Hepatic stellate cell (primary cell): Measurements from ENCODE around the gene CPPED1.

Experiments
- DNase-seq: peaks from one replicate; pipeline ENCODE4 v3.0.0; 2011; ENCODE audit warnings: low spot score

Gene CPPED1

GRCh38 chr16:12646098-12646489 lies 157.6 kb downstream of the CPPED1 start:
- DNase-seq = no peak

- DNase-seq = no peak
Measured at GRCh38 chr16:12643034-12643455, 160.6 kb downstream of the CPPED1 start.

DNA sequence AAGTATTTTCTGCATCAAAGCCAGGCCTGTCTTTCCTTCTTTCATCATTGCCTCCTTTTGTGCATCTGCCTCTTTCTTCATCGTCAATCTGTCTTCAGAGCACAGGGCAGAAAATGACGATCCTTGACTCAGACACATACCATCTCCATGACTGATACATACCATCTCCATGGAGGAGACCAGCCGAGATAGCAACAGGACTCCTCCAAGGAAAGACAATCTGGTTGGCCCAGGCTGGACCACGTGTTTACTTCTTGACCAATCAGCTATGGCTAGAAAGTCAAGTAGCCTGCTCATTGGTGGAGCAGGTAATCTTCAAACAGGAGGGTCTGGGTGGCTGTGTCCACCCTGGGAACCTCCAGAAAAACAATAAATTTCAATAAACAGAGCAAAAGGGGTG lies 164.6 kb downstream of the CPPED1 start:
- DNase-seq = peak; percentile 8

DNA sequence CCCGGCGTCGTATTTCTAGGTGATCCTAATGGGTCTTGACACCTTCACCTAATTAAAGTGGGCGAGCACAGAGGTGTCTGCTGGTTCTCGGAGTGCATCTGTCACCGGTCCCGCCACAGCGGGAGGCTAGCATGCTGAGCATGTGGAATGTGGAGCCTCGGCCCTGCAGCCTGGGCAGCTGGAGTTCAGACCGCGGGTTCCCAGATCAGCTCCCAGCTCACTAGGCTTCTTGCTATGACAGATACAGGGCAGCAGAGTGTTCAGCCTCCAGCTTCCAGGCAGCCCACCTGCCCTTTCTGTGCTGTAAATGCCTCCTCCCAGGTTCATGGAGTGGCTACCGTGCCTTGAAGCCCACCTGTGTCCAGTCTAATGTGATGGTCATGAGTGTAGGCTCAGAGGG lies 166.7 kb downstream of the CPPED1 start:
- DNase-seq = no peak

GRCh38 chr16:12629271-12629670 lies 174.4 kb downstream of the CPPED1 start:
- DNase-seq = no peak

- DNase-seq = no peak
Measured at GRCh38 chr16:12628536-12628935, 175.2 kb downstream of the CPPED1 start.

DNA sequence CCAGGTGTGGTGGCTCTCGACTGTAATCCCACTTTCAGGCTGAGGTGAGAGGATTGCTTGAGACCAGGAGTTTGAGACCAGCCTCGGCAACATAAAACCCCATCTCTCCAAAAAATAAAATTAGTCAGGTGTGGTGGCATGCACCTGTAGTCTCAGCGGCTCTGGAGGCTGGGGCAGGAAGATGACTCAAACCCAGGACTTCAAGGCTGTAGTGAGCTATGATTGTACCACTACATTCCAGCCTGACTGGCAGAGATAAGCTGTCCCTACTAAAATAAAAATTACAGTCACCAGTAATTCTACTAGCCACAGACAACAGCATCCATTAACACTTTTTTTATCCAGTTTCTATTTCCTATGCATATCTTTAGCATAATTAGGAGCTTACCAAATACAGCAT lies 176.3 kb downstream of the CPPED1 start:
- no peak for DNase-seq

DNA sequence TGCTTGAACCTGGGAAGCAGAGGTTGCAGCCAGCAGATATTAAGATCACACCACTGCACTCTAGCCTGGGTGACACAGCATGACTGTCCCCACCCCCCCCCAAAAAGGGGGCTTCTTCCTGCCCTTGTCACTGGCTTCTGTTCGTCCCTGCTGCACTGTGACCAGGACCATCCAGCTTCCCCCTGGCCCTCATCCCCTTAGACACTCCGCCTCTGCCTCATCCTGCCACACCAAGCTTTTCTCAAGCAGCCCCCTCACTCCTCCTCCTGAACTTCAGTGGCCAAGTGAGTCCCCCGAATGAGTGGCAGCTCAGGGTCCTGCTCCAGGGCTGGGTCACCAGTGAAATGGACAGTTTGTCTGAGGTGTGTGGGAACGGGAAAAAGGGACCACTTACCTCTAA lies 177.3 kb downstream of the CPPED1 start:
- DNase-seq = no peak

DNA sequence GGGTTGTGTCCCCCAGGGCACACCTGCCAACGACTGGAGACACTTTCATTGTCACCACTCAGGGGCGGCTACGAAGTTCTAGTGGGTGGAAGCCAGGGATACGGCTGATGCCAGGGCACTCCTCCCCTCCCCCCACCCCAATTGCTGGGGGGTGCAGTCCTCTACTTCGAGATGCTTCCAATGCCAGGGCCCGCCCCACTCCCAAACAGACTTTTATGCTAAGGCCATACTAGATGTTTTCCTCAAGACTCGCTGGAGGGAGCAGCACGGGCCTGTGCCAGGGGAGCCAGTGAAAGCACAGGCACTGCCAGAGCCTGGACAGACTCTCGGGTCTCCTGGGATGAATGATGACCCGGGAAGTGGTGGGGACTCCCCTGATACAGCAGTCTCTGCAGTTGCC lies 178.0 kb downstream of the CPPED1 start:
- no peak for DNase-seq

GRCh38 chr16:12625068-12625467 lies 178.6 kb downstream of the CPPED1 start:
- no peak for DNase-seq

- DNase-seq = no peak
Measured at GRCh38 chr16:12620150-12620549, 183.5 kb downstream of the CPPED1 start.

GRCh38 chr16:12618515-12618914 lies 185.2 kb downstream of the CPPED1 start:
- DNase-seq = no peak

- no peak for DNase-seq
Measured at GRCh38 chr16:12617401-12617819, 186.3 kb downstream of the CPPED1 start.

GRCh38 chr16:12614662-12615278 lies 188.9 kb downstream of the CPPED1 start:
- no peak for DNase-seq

DNA sequence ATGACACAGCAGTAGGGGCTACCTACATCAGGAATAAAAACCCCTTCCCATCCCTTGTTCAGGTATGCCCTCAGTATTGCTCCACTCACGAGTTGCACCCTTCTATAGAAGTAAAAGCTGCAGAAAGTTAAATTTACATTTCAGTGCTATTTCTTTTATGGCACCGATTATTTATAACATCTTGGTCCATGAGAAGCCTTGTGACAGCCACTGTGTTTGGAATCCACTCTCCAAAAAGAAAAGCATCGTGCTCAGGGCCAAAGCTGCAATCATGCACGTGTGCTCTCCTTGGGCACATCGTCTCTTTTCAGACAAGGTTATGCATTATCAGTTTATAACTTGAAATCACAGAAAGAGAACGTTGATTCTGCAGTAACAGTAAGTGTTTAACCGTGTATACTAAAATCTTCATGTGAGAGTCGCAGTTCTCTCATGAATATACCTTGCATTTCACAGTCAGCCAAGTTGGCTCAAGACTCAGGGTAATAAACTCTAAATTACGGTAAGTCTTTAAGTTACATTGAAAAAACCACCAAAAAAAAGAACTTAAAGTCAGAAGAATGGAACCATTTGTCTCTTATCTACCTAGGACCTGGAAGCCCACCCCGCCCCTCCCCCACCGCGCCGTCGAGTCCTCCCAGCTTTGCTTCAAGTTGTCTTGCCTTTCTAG lies 189.6 kb downstream of the CPPED1 start:
- no peak for DNase-seq

GRCh38 chr16:12613131-12613991 lies 190.3 kb downstream of the CPPED1 start:
- DNase-seq = no peak

- DNase-seq = no peak
Measured at GRCh38 chr16:12612598-12613101, 191.0 kb downstream of the CPPED1 start.

- no peak for DNase-seq
Measured at GRCh38 chr16:12611916-12612597, 191.6 kb downstream of the CPPED1 start.

GRCh38 chr16:12611006-12611477 lies 192.6 kb downstream of the CPPED1 start:
- DNase-seq = no peak

- no peak for DNase-seq
Measured at GRCh38 chr16:12609937-12610699, 193.6 kb downstream of the CPPED1 start.
